HepG2 (cell line): ENCODE data around the gene SERPINA6. TPM values are rescaled to one million over a fixed set of nuclear protein-coding genes. Genes with fewer than 3 reads are reported as not detected.

Experiments
- ATAC-seq: fragments of 200-7000 bp; cut with Tn5 transposase; 3 replicates; pipeline ENCODE4 v1.9.1; 2020; ENCODE audit warnings: mild to moderate bottlenecking, moderate library complexity
- BruUV-seq: library from RNA; stranded (reverse); fragments of 400-500 nt; replicated peaks from 2 replicates; lab custom pipeline; 2021; lab: Mats Ljungman, UMichigan
- CTCF ChIA-PET: fragments of 300-600 bp; formaldehyde crosslinking; extraction: SDS; loops from one replicate; lab custom pipeline; 2021; ENCODE audit warnings: low total read pairs, inconsistent platforms, low intra/inter-chr PET ratio; lab: Yijun Ruan, JAX
- POLR2A ChIA-PET: fragments of 350-600 bp; sonication (Branson Sonifier 250); formaldehyde crosslinking; loops from one replicate; lab custom pipeline; 2020; ENCODE audit warnings: antibody characterized with exemption, inconsistent platforms; lab: Yijun Ruan, JAX
- DNase-seq: peaks from one replicate; pipeline ENCODE4 v3.0.0-alpha.2; 2015; ENCODE audit warnings: low spot score
- FAIRE-seq: peaks from 3 replicates; lab custom pipeline; 2011; peaks lifted over from hg19 to GRCh38; lab: Jason Lieb, UNC
- H2AFZ ChIP-seq: one replicate; pipeline ENCODE4 v1.6.1; 2011; ENCODE audit warnings: low read length, inconsistent platforms
- H3K27ac ChIP-seq: fragments of 300-600 bp; 3 replicates; pipeline ENCODE4 v1.8.0; 2011; ENCODE audit warnings: mixed run types, mild to moderate bottlenecking, mixed read lengths, low read length, inconsistent platforms; ENCODE audit not compliant: insufficient read depth; ENCODE audit errors: extremely low read length
- H3K27me3 ChIP-seq, 2 experiments: fragments of 200-600 bp in 1 of 2; 2 replicates in 1 of 2; 3 replicates in 1 of 2; pipeline versions ENCODE4 v1.6.0 to v1.8.0; 2011; ENCODE audit warnings: low read length in 2 of 2, mild to moderate bottlenecking in 2 of 2, moderate library complexity in 2 of 2, inconsistent platforms in 1 of 2; ENCODE audit not compliant: insufficient read depth in 2 of 2, control insufficient read depth in 1 of 2
- H3K36me3 ChIP-seq, 2 experiments: fragments of 200-600 bp in 1 of 2; replicated peaks in 1 of 2; 2 replicates in 1 of 2; 3 replicates in 1 of 2; pipeline versions ENCODE4 v1.5.1 to v1.8.0; 2011; ENCODE audit warnings: low read length in 2 of 2, inconsistent platforms in 1 of 2; ENCODE audit not compliant: insufficient read depth in 2 of 2, control insufficient read depth in 1 of 2
- H3K4me1 ChIP-seq: 2 replicates; pipeline ENCODE4 v1.5.1; 2012; ENCODE audit warnings: low read length, inconsistent platforms; ENCODE audit not compliant: insufficient read depth
- H3K4me2 ChIP-seq: 2 replicates; pipeline ENCODE4 v1.6.0; 2011; ENCODE audit warnings: low read depth, low read length, inconsistent platforms
- H3K4me3 ChIP-seq, 3 experiments: fragments of 200-600 bp in 1 of 3; sonication (generic), shearing (Covaris generic) in 1 of 3; replicated peaks in 1 of 3; 2 replicates each; pipeline ENCODE4 v1.5.1; 2011 to 2016; ENCODE audit warnings: low read length in 3 of 3, inconsistent platforms in 2 of 3, low read depth in 2 of 3, mild to moderate bottlenecking in 2 of 3, control low read depth in 1 of 3, mixed read lengths in 1 of 3; ENCODE audit not compliant: insufficient read depth in 1 of 3
- H3K79me2 ChIP-seq: one replicate; pipeline ENCODE4 v1.6.1; 2011; ENCODE audit warnings: low read length, inconsistent platforms; ENCODE audit not compliant: insufficient read depth
- H3K9ac ChIP-seq: 2 replicates; pipeline ENCODE4 v1.6.0; 2011; ENCODE audit warnings: mild to moderate bottlenecking, low read depth, low read length, inconsistent platforms; ENCODE audit not compliant: insufficient read depth
- H3K9me3 ChIP-seq: 2 replicates; pipeline ENCODE4 v1.5.1; 2012; ENCODE audit warnings: mild to moderate bottlenecking, low read length
- H4K20me1 ChIP-seq: 2 replicates; pipeline ENCODE4 v1.6.0; 2011; ENCODE audit warnings: inconsistent platforms, mild to moderate bottlenecking, low read length, moderate library complexity; ENCODE audit not compliant: insufficient read depth
- AGO2 ChIP-seq: fragments of 200-400 bp; formaldehyde crosslinking; optimal IDR thresholded peaks from 2 replicates; pipeline ENCODE3; 2017; ENCODE audit warnings: mild to moderate bottlenecking, low read depth, low read length, moderate library complexity
- ARNTL ChIP-seq: sonication (generic); formaldehyde crosslinking; IDR thresholded peaks from 2 replicates; pipeline ENCODE4 v1.4.0; 2020; ENCODE audit warnings: mild to moderate bottlenecking, missing genetic modification reagents
- BORCS8-MEF2B ChIP-seq: sonication (generic); formaldehyde crosslinking; IDR thresholded peaks from 2 replicates; pipeline ENCODE4 v1.8.0; 2022; ENCODE audit warnings: mild to moderate bottlenecking, missing genetic modification reagents
- MIXL1 ChIP-seq: IDR thresholded peaks from 2 replicates; pipeline ENCODE4 v1.6.1; 2016
- RERE ChIP-seq: IDR thresholded peaks from 2 replicates; pipeline ENCODE4 v1.6.1; 2016; ENCODE audit warnings: low read depth, missing genetic modification reagents, missing compliant biosample characterization
- ZBTB34 ChIP-seq: sonication (generic); formaldehyde crosslinking; IDR thresholded peaks from 2 replicates; pipeline ENCODE4 v1.8.0; 2022; ENCODE audit warnings: mild to moderate bottlenecking, missing genetic modification reagents
- ZNF557 ChIP-seq: sonication (generic); formaldehyde crosslinking; IDR thresholded peaks from 2 replicates; pipeline ENCODE4 v1.4.0; 2020; ENCODE audit warnings: missing genetic modification reagents
- ZNF678 ChIP-seq: sonication (generic); formaldehyde crosslinking; IDR thresholded peaks from 2 replicates; pipeline ENCODE4 v1.4.0; 2020; ENCODE audit warnings: mild to moderate bottlenecking, missing genetic modification reagents
- WGBS: methylation state at CpG from one replicate; pipeline ENCODE4 v1.1.6; 2017; ENCODE audit warnings: low lambda C conversion rate; 5-methylcytosine and 5-hydroxymethylcytosine counted together
- in situ Hi-C: cut with HindIII; loops from 2 replicates; pipeline ENCODE4 v1.10.0; 2017; ENCODE audit warnings: low pct_unique_long_range_greater_than_20kb; ENCODE audit not compliant: extremely low pct_ligation_motif_present
- intact Hi-C: fragments of 100-400 bp; cut with micrococcal nuclease; formaldehyde crosslinking; loops from one replicate; pipeline ENCODE4 v1.10.0; 2022; ENCODE audit not compliant: unreplicated experiment
- polyA plus RNA-seq, 8 experiments: library from polyadenylated mRNA; depleted of rRNA in 3 of 8; stranded (reverse) in 7 of 8; unstranded in 1 of 8; fragments of >200 nt; fragmentation: Illumina TruSeq in 4 of 8; extraction: Trizol in 4 of 8; gene quantifications; 2 replicates each; pipeline versions ENCODE4 v1.2.1 to v1.2.3, GENCODE V29; 2011 to 2016; ENCODE audit warnings: low read depth in 4 of 8, missing spikeins in 1 of 8, mixed read lengths in 1 of 8; ENCODE audit not compliant: insufficient read depth in 1 of 8
- total RNA-seq, 5 experiments: library from RNA; depleted of rRNA; stranded (reverse); fragments of >200 nt; fragmentation: Illumina TruSeq; extraction: Trizol; gene quantifications; 2 replicates each; pipeline ENCODE4 v1.2.3, GENCODE V29; 2016; ENCODE audit warnings: low read depth in 1 of 5

Gene SERPINA6
- total and polyA plus RNA-seq, 2 of the 13 experiments (the other 11 are each of a cell fraction or from before 2014, with no cell fraction given): 260 to 333 TPM

- TF ChIP-seq RERE (CRISPR knock-in tag): no peak
- TF ChIP-seq, all 625 proteins: peak for 10
These were observed 27.6 kb downstream of the SERPINA6 start (continued) for GRCh38 chr14:94295360-94296180.

- Histone ChIP-seq H3K9me3 (no peaks in the 10 kb centered on the region), H3K4me3 (peak overlapping the region in 2 of 3 experiments; percentile 7 to 56; a peak in 2 of 6 replicates), H3K9ac (peak overlapping the region; percentile 68), H3K27me3 (no peaks in the 10 kb centered on the region; a peak in 1 of 5 replicates), H3K36me3 (peaks cover 3 to 7% of the 10 kb centered on the region in 2 experiments; a peak in 3 of 5 replicates), H2AFZ (no peak overlapping the region), H3K4me2 (peak overlapping the region; percentile 98), H3K79me2 (peaks cover 27% of the 10 kb centered on the region), H3K4me1 (peaks cover 96% of the 10 kb centered on the region), H4K20me1 (no peaks in the 10 kb centered on the region), H3K27ac (peak overlapping the region; percentile 97)
- in situ Hi-C loops: no loop called here
- CTCF ChIA-PET: no interaction called here
- TF ChIP-seq MIXL1 (CRISPR knock-in tag): no peak
- TF ChIP-seq ZBTB34 (CRISPR knock-in tag): 0 out of 2 replicates have a peak, but pooled peaks have one; percentile 2
- no peak for TF ChIP-seq ARNTL
- 0 out of 2 replicates have a peak, but pooled peaks have one; percentile 3 for TF ChIP-seq BORCS8-MEF2B (CRISPR knock-in tag)
- no peak for TF ChIP-seq ZNF557 (CRISPR knock-in tag)
- peak; percentile 19 for TF ChIP-seq AGO2
- 0 out of 2 replicates have a peak, but pooled peaks have one; percentile 1 for TF ChIP-seq ZNF678
- FAIRE-seq (no peak), DNase-seq (no peak), ATAC-seq (no peak)
- 64% methylated on average over 3 of the region's 3 CpGs for whole genome bisulfite sequencing
- POLR2A ChIA-PET: interaction anchor here (0.7 to 4.9 kb wide), 44 partner anchors 11 to 334 kb away, joined by 3 to 122 read pairs (median 4); partner anchors contain the start of genes DDX24, IFI27L1, PPP4R4 and SERPINA1
- intact Hi-C loops: loop anchor here (1.0 to 5.0 kb wide), 2 partner anchors 16 to 156 kb away; no protein-coding TSS in a partner anchor
- BruUV-seq: TSS peak; percentile 63
These were observed 29.6 kb downstream of the SERPINA6 start for GRCh38 chr14:94293578-94293924.
